Lung (tissue), 12 donors: ENCODE measurements around the gene GET3. TPM values are rescaled to one million over a fixed set of nuclear protein-coding genes. Genes with fewer than 3 reads are reported as not detected.
"Not testable (repeated sequence)": the region's sequence is repeated elsewhere in the genome, so short reads cannot be mapped to it uniquely, and the experiment has no call there.

ENCODE experiments used
- ATAC-seq: fragments of 200-7000 bp; cut with Tn5 transposase; one replicate; pipeline ENCODE4 v1.9.1; 2020; ENCODE audit warnings: moderate number of reproducible peaks; ENCODE audit not compliant: insufficient read depth, low FRiP score
- DNase-seq, 3 donors: peaks; one replicate each; pipeline ENCODE4 v3.0.0-alpha.2; 2013 to 2017
- H3K27ac ChIP-seq, 2 donors: one replicate each; pipeline ENCODE4 v1.5.1; 2013; ENCODE audit warnings: mild to moderate bottlenecking in 2 of 2, moderate library complexity in 2 of 2, control low read depth in 1 of 2, inconsistent platforms in 1 of 2, low read depth in 1 of 2, low read length in 1 of 2
- H3K27me3 ChIP-seq, 3 donors: one replicate each; pipeline ENCODE4 v1.5.1; 2013; ENCODE audit warnings: low read length in 2 of 3; ENCODE audit not compliant: control insufficient read depth in 3 of 3, insufficient read depth in 3 of 3
- H3K36me3 ChIP-seq, 4 donors: one replicate each; pipeline ENCODE4 v1.5.1; 2013; ENCODE audit warnings: low read length in 4 of 4, mild to moderate bottlenecking in 1 of 4, moderate library complexity in 1 of 4; ENCODE audit not compliant: control insufficient read depth in 4 of 4, insufficient read depth in 4 of 4
- H3K4me1 ChIP-seq, 5 donors: one replicate each; pipeline ENCODE4 v1.5.1; 2013; ENCODE audit warnings: low read length in 5 of 5, mild to moderate bottlenecking in 2 of 5, moderate library complexity in 1 of 5; ENCODE audit not compliant: control insufficient read depth in 5 of 5, insufficient read depth in 5 of 5
- H3K4me3 ChIP-seq: one replicate; pipeline ENCODE4 v1.5.1; 2013; ENCODE audit warnings: mild to moderate bottlenecking, control low read depth, moderate library complexity
- H3K9ac ChIP-seq, 2 donors: one replicate each; pipeline ENCODE4 v1.5.1; 2013; ENCODE audit warnings: low read length in 2 of 2, control low read depth in 1 of 2; ENCODE audit not compliant: insufficient read depth in 1 of 2
- H3K9me3 ChIP-seq, 4 donors: one replicate each; pipeline ENCODE4 v1.5.1; 2013; ENCODE audit warnings: low read length in 3 of 4, mild to moderate bottlenecking in 1 of 4, moderate library complexity in 1 of 4; ENCODE audit not compliant: control insufficient read depth in 4 of 4, insufficient read depth in 3 of 4
- CTCF ChIP-seq: IDR thresholded peaks from 2 replicates; pipeline ENCODE4 v1.5.1; 2012; ENCODE audit warnings: mild to moderate bottlenecking; ENCODE audit errors: control extremely low read depth, extremely low read depth
- WGBS, 2 donors: extraction: QIAGEN DNeasy Blood & Tissue Kit; methylation state at CpG; one replicate each; pipeline ENCODE4 v1.1.7; 2013; 5-methylcytosine and 5-hydroxymethylcytosine counted together
- polyA plus RNA-seq, 2 donors: library from polyadenylated mRNA; stranded (reverse); fragments of 200-250 nt; gene quantifications; one replicate each; pipeline ENCODE4 v1.2.1, GENCODE V29; 2013
- total RNA-seq, 2 donors: library from RNA; depleted of rRNA in 1 of 2; stranded (reverse); fragments of >200 nt in 1 of 2; gene quantifications; one replicate each; pipeline ENCODE4 v1.2.1, GENCODE V29; 2014 to 2021
- donor health status: control.
- donor health status: control.
- donor health status: Bipolar disorder and iron deficiency.
- donor health status: healthy.
- donor health status: DM: yes; HTN: yes; CAD: no.

Gene GET3
- total and polyA plus RNA-seq, 4 donors, result 33.4 to 112 (median 76.9) TPM

GRCh38 chr19:12695514-12695913 is 41.8 kb upstream of the GET3 start:
- 87 to 93% methylated on average over 1 of the region's 1 CpG for WGBS, 2 donors
- no peak for ATAC-seq

GRCh38 chr19:12695997-12696365 is 41.3 kb upstream of the GET3 start:
- peaks cover 0 to 9% (median 3%) of the 10 kb centered on the region in 5 donors for H3K4me1 ChIP-seq
- ATAC-seq (peak; percentile 3), DNase-seq (no peak)
- no peak for TF ChIP-seq CTCF
- H3K9ac ChIP-seq, result no peak overlapping the region
- H3K4me3 ChIP-seq, result peak overlapping the region; percentile 92
- H3K36me3 ChIP-seq, result peaks cover 1 to 17% (median 5%) of the 10 kb centered on the region in 4 donors
- 4% methylated on average over 36 of the region's 36 CpGs for WGBS, 2 donors
- H3K27me3 ChIP-seq, result no peaks in the 10 kb centered on the region
- peak overlapping the region in 1 of 2 donors; percentile 80 for H3K27ac ChIP-seq
- H3K9me3 ChIP-seq, result no peaks in the 10 kb centered on the region

More at GRCh38 chr19:12695514-12695913, 41.8 kb upstream of the GET3 start:
- Histone ChIP-seq H3K4me1 (peaks cover 0 to 9% (median 3%) of the 10 kb centered on the region in 5 donors), H3K4me3 (no peak overlapping the region), H3K36me3 (peaks cover 0 to 12% (median 5%) of the 10 kb centered on the region in 4 donors), H3K9me3 (no peaks in the 10 kb centered on the region), H3K27me3 (no peaks in the 10 kb centered on the region), H3K9ac (no peak overlapping the region), H3K27ac (no peak overlapping the region)
- no peak for TF ChIP-seq CTCF
- DNase-seq, result no peak

GRCh38 chr19:12696366-12697335 is 40.6 kb upstream of the GET3 start, which contains the start of gene FBXW9:
Gene FBXW9 (minus strand): TSS chr19:12696631. CDS start chr19:12696581, 50 bp downstream.
- Histone ChIP-seq H3K4me1 (peaks cover 0 to 9% (median 3%) of the 10 kb centered on the region in 5 donors), H3K9me3 (no peaks in the 10 kb centered on the region), H3K9ac (peak within 1 kb of the TSS; percentile 76 to 89), H3K4me3 (peak within 1 kb of the TSS; percentile 92), H3K27ac (peak within 1 kb of the TSS; percentile 80 to 89), H3K27me3 (no peaks in the 10 kb centered on the region), H3K36me3 (peaks cover 4 to 21% (median 7%) of the 10 kb centered on the region in 4 donors)
- ATAC-seq (peak; percentile 88), DNase-seq (peak; percentile 97 to 98 (median 98))
- WGBS, 2 donors, result 6 to 7% methylated on average over 54 to 59 of the region's 59 CpGs
- TF ChIP-seq CTCF, result no peak

- not testable (repeated sequence) for DNase-seq, ATAC-seq, H3K27ac ChIP-seq, H3K4me1 ChIP-seq, H3K9me3 ChIP-seq, H3K4me3 ChIP-seq, H3K27me3 ChIP-seq, H3K9ac ChIP-seq
- H3K36me3 ChIP-seq, result peaks cover 4 to 25% (median 11%) of the 10 kb centered on the region in 4 donors
- 96 to 98% methylated on average over 22 of the region's 22 CpGs for WGBS, 2 donors
These were observed 39.9 kb upstream of the GET3 start for GRCh38 chr19:12697425-12697824.
